ENCODE data around the gene PTGR3.

DNA sequence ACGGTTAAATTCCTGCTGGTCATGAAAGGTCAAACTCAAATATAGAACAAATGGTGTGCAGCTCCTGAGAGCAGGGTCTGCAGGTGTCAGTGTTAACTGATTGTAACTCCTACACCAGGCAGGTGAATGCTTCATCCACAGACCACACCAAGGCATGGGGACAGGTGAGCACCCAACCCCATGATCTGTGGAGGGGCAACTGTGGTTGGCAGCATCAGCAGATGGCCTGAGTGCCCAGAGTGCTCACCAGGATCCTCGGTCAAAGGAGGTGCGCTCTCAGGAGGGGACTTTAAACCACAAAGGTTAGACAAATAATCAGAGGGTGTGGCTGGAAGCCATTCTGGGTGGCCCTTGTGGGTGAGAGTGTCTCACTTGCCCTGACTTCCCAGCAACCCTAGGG, 44.5 kb downstream of the PTGR3 start:
- TF ChIP-seq, protein P1, sequence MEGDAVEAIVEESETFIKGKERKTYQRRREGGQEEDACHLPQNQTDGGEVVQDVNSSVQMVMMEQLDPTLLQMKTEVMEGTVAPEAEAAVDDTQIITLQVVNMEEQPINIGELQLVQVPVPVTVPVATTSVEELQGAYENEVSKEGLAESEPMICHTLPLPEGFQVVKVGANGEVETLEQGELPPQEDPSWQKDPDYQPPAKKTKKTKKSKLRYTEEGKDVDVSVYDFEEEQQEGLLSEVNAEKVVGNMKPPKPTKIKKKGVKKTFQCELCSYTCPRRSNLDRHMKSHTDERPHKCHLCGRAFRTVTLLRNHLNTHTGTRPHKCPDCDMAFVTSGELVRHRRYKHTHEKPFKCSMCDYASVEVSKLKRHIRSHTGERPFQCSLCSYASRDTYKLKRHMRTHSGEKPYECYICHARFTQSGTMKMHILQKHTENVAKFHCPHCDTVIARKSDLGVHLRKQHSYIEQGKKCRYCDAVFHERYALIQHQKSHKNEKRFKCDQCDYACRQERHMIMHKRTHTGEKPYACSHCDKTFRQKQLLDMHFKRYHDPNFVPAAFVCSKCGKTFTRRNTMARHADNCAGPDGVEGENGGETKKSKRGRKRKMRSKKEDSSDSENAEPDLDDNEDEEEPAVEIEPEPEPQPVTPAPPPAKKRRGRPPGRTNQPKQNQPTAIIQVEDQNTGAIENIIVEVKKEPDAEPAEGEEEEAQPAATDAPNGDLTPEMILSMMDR (IDR thresholded peaks at IDR 0.05; ENCODE audit: low read depth, low read length) = no peak
- TF ChIP-seq POLR2A (IDR thresholded peaks at IDR 0.05; ENCODE audit: extremely low read depth, insufficient read length) = no peak
